Spleen (tissue), 13 donors: ENCODE data around the gene VSIG4. TPM values are rescaled to one million over a fixed set of nuclear protein-coding genes. Genes with fewer than 3 reads are reported as not detected.

ENCODE experiments used
- DNase-seq: peaks from one replicate; pipeline ENCODE4 v3.0.0-alpha.2; 2020
- H3K27ac ChIP-seq, 8 donors: fragments of 200-600 bp; sonication (generic) in 7 of 8; 1 replicate in 4 of 8; 2 replicates in 4 of 8; pipeline versions ENCODE4 v1.5.0 to v1.8.0; 2016 to 2021; ENCODE audit warnings: inconsistent platforms in 4 of 8, mild to moderate bottlenecking in 4 of 8, moderate library complexity in 1 of 8
- H3K27me3 ChIP-seq, 7 donors: fragments of 200-600 bp; sonication (generic) in 6 of 7; replicated peaks in 1 of 7; 1 replicate in 4 of 7; 2 replicates in 3 of 7; pipeline versions ENCODE4 v1.5.0 to v1.8.0; 2016 to 2021; ENCODE audit warnings: inconsistent platforms in 3 of 7, mild to moderate bottlenecking in 1 of 7
- H3K36me3 ChIP-seq, 6 donors: fragments of 200-600 bp; sonication (generic) in 5 of 6; 1 replicate in 4 of 6; 2 replicates in 2 of 6; pipeline versions ENCODE4 v1.5.0 to v1.8.0; 2016 to 2021; ENCODE audit warnings: inconsistent platforms in 2 of 6
- H3K4me1 ChIP-seq, 6 donors: fragments of 200-600 bp; sonication (generic) in 5 of 6; 1 replicate in 3 of 6; 2 replicates in 3 of 6; pipeline versions ENCODE4 v1.5.0 to v1.8.0; 2016 to 2021; ENCODE audit warnings: inconsistent platforms in 3 of 6
- H3K4me3 ChIP-seq, 8 donors: fragments of 200-600 bp; sonication (generic) in 7 of 8; 1 replicate in 4 of 8; 2 replicates in 4 of 8; pipeline versions ENCODE4 v1.5.0 to v1.8.0; 2016 to 2021; ENCODE audit warnings: inconsistent platforms in 4 of 8, mild to moderate bottlenecking in 4 of 8, moderate library complexity in 2 of 8
- H3K9me3 ChIP-seq, 8 donors: fragments of 200-600 bp; sonication (generic) in 7 of 8; 1 replicate in 4 of 8; 2 replicates in 4 of 8; pipeline versions ENCODE4 v1.5.0 to v1.8.0; 2016 to 2021; ENCODE audit warnings: inconsistent platforms in 4 of 8
- POLR2A ChIP-seq, 3 donors: fragments of 450-650 bp; IDR thresholded peaks; one replicate each; pipeline ENCODE4 v1.5.1; 2017; ENCODE audit warnings: antibody characterized with exemption in 3 of 3, mild to moderate bottlenecking in 1 of 3
- POLR2AphosphoS5 ChIP-seq, 3 donors: sonication (generic); formaldehyde crosslinking; IDR thresholded peaks; one replicate each; pipeline ENCODE4 v1.5.1; 2017; ENCODE audit warnings: antibody characterized with exemption in 3 of 3
- WGBS, 5 donors: extraction: QIAGEN DNeasy Blood & Tissue Kit in 3 of 5; methylation state at CpG; one replicate each; pipeline versions ENCODE4 v1.1.5 to v1.1.7; 2013 to 2018; 5-methylcytosine and 5-hydroxymethylcytosine counted together
- intact Hi-C: fragments of 100-400 bp; cut with DNase I; formaldehyde crosslinking; loops from one replicate; pipeline ENCODE4 v1.15.0; 2023; ENCODE audit warnings: low total_unique reads
- long read RNA-seq, 2 donors: transcript quantifications; one replicate each; lab custom pipeline, GENCODE V29; 2026
- polyA plus RNA-seq, 3 donors: library from polyadenylated mRNA; stranded (reverse); fragments of 200-250 nt; gene quantifications; one replicate each; pipeline ENCODE4 v1.2.1, GENCODE V29; 2013
- total RNA-seq, 7 donors: library from RNA; depleted of rRNA in 3 of 7; stranded (reverse); fragments of >200 nt in 3 of 7; fragmentation: NEBNext Ultra II Directional in 4 of 7; extraction: Animal tissue kit (Norgen Biotek cat#: 25700) in 4 of 7; gene quantifications; one replicate each; pipeline versions ENCODE4 v1.1.0 to v1.2.1, GENCODE V29; 2016 to 2021
- TF ChIP-seq, protein P1 (sequence below), 11 experiments: fragments of 200-600 bp in 7 of 11; fragments of 450-650 bp in 4 of 11; sonication (generic) in 4 of 11; IDR thresholded peaks in 8 of 11; conservative IDR thresholded peaks in 3 of 11; 1 replicate in 7 of 11; 2 replicates in 4 of 11; pipeline versions ENCODE4 v1.4.0 to v1.8.0; 2016 to 2021; ENCODE audit warnings: antibody characterized with exemption in 11 of 11, inconsistent platforms in 4 of 11, mild to moderate bottlenecking in 1 of 11
- donor health status: healthy with polysubstance abuse.
- donor health status: DM: no; HTN: no; CAD: no; lungs with moderate emphysema.
- donor health status: DM: no; HTN: no; CAD: no.
- donor health status: Bipolar disorder and iron deficiency.
- donor health status: healthy.
- donor health status: DM: no; HTN: no; CAD: no.
- donor health status: DM: yes; HTN: yes; CAD: no.

Gene VSIG4, protein sequence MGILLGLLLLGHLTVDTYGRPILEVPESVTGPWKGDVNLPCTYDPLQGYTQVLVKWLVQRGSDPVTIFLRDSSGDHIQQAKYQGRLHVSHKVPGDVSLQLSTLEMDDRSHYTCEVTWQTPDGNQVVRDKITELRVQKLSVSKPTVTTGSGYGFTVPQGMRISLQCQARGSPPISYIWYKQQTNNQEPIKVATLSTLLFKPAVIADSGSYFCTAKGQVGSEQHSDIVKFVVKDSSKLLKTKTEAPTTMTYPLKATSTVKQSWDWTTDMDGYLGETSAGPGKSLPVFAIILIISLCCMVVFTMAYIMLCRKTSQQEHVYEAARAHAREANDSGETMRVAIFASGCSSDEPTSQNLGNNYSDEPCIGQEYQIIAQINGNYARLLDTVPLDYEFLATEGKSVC
- total RNA-seq = 100 to 1,000 TPM in 2 of 7 donors, 10 to 100 TPM in 4, 1 to 10 TPM in 1; 6.3 to 255 (median 84.1) TPM
- 10 to 100 TPM; 21.6 to 34.6 (median 22.1) TPM for polyA plus RNA-seq
- long read RNA-seq, donor 1, transcript VSIG4-201 (8 exons, 1,834 nt) = major isoform, 6 of 39 reads
- long read RNA-seq, donor 1, partial matches to known transcripts = 21 of 39 reads
- long read RNA-seq, donor 1, other reads (novel, unspliced or antisense) = 11 of 39 reads
- long read RNA-seq, donor 2, partial matches to known transcripts = 0 of 1 reads
- long read RNA-seq, donor 2, other reads (novel, unspliced or antisense) = 0 of 1 reads

DNA sequence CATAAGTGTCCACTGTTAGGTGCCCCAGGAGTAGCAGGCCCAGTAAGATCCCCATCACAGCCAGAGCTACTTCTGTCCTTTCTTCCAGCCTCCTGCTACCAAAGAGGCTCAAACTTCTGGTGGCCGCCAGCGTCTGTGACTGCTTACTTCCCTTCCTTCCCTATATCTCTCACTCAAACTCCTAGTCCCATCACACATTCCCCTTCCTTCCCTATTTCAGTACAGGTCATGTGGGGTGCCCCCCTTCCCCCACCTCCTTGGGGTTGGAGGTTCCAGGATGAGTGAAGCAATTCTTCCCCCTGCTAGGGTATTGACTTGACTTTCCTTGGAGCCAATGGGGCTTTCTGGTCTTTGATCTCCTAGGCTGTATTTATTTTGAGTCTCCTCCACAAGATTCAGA lies at the start of gene VSIG4:
TSS of gene VSIG4 (minus strand) at position 137 of the 400 bp plus-strand sequence. CDS start at position 55, 82 bp downstream.
- no peaks in the 10 kb centered on the region for H3K4me1 ChIP-seq
- no peaks in the 10 kb centered on the region for H3K36me3 ChIP-seq
- no peak for DNase-seq
- WGBS, 5 donors = 49 to 78% (median 60%) methylated on average over 2 of the region's 2 CpGs
- H3K27me3 ChIP-seq = no peaks in the 10 kb centered on the region
- H3K27ac ChIP-seq = peak within 1 kb of the TSS in 2 of 8 donors; percentile 58 to 64
- H3K9me3 ChIP-seq = no peaks in the 10 kb centered on the region
- TF ChIP-seq POLR2AphosphoS5 (IDR thresholded peaks at IDR 0.05) (peak in 1 of 3 donors; percentile 83), POLR2A (IDR thresholded peaks at IDR 0.05) (no peak)
- TF ChIP-seq, protein P1, sequence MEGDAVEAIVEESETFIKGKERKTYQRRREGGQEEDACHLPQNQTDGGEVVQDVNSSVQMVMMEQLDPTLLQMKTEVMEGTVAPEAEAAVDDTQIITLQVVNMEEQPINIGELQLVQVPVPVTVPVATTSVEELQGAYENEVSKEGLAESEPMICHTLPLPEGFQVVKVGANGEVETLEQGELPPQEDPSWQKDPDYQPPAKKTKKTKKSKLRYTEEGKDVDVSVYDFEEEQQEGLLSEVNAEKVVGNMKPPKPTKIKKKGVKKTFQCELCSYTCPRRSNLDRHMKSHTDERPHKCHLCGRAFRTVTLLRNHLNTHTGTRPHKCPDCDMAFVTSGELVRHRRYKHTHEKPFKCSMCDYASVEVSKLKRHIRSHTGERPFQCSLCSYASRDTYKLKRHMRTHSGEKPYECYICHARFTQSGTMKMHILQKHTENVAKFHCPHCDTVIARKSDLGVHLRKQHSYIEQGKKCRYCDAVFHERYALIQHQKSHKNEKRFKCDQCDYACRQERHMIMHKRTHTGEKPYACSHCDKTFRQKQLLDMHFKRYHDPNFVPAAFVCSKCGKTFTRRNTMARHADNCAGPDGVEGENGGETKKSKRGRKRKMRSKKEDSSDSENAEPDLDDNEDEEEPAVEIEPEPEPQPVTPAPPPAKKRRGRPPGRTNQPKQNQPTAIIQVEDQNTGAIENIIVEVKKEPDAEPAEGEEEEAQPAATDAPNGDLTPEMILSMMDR (IDR thresholded peaks at IDR 0.05 in 8 of 11, conservative IDR thresholded peaks at IDR 0.05 in 3 of 11) = no peak
- H3K4me3 ChIP-seq = peak within 1 kb of the TSS in 2 of 8 donors; percentile 10 to 48
- intact Hi-C loops = no loop called here

DNA sequence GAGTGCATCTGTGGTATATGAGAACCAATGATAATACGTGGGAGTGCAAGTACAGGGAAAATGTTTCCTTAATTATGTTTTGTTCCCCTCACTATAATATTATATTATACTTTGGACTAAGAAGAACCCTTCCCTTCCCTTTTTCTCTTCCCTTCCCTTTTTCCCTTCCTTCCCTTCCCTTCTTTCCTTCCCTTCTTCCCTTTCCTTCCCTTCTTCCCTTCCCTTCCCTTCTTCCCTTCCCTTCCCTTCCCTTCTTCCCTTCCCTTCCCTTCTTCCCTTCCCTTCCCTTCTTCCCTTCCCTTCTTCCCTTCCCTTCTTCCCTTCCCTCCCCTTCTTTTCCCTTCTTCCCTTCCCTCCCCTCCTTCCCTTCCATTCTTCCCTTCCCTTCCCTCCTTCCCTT lies 36.9 kb upstream of the VSIG4 start:
- H3K27me3 ChIP-seq = no peaks in the 10 kb centered on the region
- TF ChIP-seq, protein P1 (IDR thresholded peaks at IDR 0.05 in 8 of 11, conservative IDR thresholded peaks at IDR 0.05 in 3 of 11) = no peak
- no peak for TF ChIP-seq POLR2A (IDR thresholded peaks at IDR 0.05)
- TF ChIP-seq POLR2AphosphoS5 (IDR thresholded peaks at IDR 0.05) = no peak
- H3K27ac ChIP-seq = peak overlapping the region in 1 of 8 donors; percentile 82
- no peak for DNase-seq
- peaks cover 0 to 11% (median 6%) of the 10 kb centered on the region in 6 donors for H3K4me1 ChIP-seq
- no peak overlapping the region for H3K4me3 ChIP-seq
- WGBS, 5 donors = 51 to 95% (median 84%) methylated on average over 1 of the region's 1 CpG
- H3K9me3 ChIP-seq = no peaks in the 10 kb centered on the region
- intact Hi-C loops = no loop called here
- H3K36me3 ChIP-seq = no peaks in the 10 kb centered on the region

DNA sequence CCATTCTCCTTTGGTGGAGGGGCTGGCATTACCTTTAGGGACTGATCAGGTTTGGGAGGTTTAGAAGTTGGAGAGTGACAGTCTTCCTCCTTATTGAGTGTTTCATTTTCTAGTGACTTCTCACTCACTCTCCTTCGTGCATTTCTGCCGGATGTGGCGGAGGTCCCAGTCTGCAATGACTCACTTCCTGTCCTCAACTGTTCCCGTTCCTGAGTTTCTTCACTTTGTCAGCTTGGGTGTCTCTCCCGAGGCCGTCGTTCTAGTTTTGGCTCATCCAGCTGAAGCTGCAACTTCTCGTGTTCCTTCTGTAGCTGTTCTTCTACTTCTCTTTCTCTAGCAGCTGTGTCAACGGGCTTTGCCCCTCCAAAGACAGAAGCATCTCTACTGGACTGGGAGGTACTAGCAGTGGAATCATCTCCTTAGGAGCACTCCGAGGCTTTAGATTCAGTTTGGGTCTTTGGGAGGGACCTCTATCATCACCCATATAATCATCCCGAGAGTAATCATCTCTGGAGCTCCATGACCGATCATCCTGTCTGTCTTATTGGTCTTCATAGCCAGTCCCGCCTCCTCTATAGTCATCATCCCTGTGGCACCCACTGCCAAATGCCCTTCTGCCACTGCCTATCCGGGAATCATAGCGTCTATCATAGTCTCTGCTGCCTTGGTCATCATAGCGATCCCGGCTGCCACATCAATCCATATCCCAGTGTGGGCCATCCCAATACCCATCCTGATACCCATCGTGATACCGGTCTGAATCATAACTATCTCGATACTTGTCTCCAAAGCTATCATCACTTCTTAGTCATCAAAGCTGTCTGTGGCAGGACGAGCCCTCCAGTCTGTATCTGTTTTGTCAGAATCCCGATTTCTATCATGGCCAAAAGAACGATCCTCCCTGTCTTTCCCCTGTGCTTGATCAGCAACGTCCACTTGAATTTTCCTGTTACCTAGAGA lies 35.3 kb upstream of the VSIG4 start:
- Histone ChIP-seq H3K4me3 (peak overlapping the region in 2 of 8 donors; percentile 13 to 45), H3K27ac (peak overlapping the region in 6 of 8 donors; percentile 42 to 84 (median 74)), H3K9me3 (no peaks in the 10 kb centered on the region), H3K36me3 (no peaks in the 10 kb centered on the region), H3K4me1 (peaks cover 0 to 11% (median 6%) of the 10 kb centered on the region in 6 donors), H3K27me3 (peaks cover 0 to 4% (median 0%) of the 10 kb centered on the region in 7 donors)
- intact Hi-C loops = no loop called here
- DNase-seq = peak; percentile 86
- 52 to 63% (median 58%) methylated on average over 24 of the region's 24 CpGs for WGBS, 5 donors
- TF ChIP-seq POLR2AphosphoS5 (IDR thresholded peaks at IDR 0.05) (peak in 1 of 3 donors; percentile 75), POLR2A (IDR thresholded peaks at IDR 0.05) (no peak)

DNA sequence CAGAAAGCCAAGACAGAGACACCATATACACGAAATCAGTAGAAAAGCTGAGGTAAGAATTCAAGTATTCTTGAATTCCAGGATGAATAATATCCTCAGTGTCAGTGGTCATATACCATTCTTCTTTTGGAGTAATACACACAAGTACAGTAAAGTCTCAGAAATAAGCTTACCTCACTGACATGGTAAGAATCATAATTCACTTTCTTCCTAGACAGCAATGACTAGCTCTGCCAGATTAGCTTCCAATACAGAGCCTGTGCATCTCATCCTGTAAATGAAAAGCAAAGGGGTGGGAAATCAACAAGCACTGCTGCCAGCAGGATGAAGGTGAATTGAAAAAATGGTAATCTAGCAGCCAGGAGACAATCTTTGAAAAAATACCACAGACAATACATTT lies 31.2 kb upstream of the VSIG4 start:
- H3K4me1 ChIP-seq = peaks cover 0 to 11% (median 6%) of the 10 kb centered on the region in 6 donors
- no peaks in the 10 kb centered on the region for H3K9me3 ChIP-seq
- no peak overlapping the region for H3K27ac ChIP-seq
- intact Hi-C loops = no loop called here
- TF ChIP-seq, protein P1 (IDR thresholded peaks at IDR 0.05 in 8 of 11, conservative IDR thresholded peaks at IDR 0.05 in 3 of 11) = no peak
- TF ChIP-seq POLR2A (IDR thresholded peaks at IDR 0.05) = no peak
- no peak for TF ChIP-seq POLR2AphosphoS5 (IDR thresholded peaks at IDR 0.05)
- no peak for DNase-seq
- no peak overlapping the region for H3K4me3 ChIP-seq
- 30 to 86% (median 64%) methylated on average over 1 of the region's 1 CpG for WGBS, 5 donors
- no peaks in the 10 kb centered on the region for H3K36me3 ChIP-seq
- peaks cover 0 to 4% (median 0%) of the 10 kb centered on the region in 7 donors for H3K27me3 ChIP-seq
